Glutamatergic neuron (in vitro differentiated cells): ENCODE measurements around the gene FFAR1. TPM values are rescaled to one million over a fixed set of nuclear protein-coding genes. Genes with fewer than 3 reads are reported as not detected.

Experiments used
- DNase-seq: peaks from one replicate; pipeline ENCODE4 v3.0.0; 2022
- H3K27ac Mint-ChIP-seq: one replicate; pipeline ENCODE4 v1.8.0; 2020; ENCODE audit warnings: mild to moderate bottlenecking, mixed read lengths, inconsistent platforms; ENCODE audit not compliant: unreplicated experiment
- H3K27me3 Mint-ChIP-seq: one replicate; pipeline ENCODE4 v1.8.0; 2020; ENCODE audit warnings: mild to moderate bottlenecking, moderate library complexity, mixed read lengths, inconsistent platforms; ENCODE audit not compliant: unreplicated experiment
- H3K36me3 Mint-ChIP-seq: one replicate; pipeline ENCODE4 v1.8.0; 2020; ENCODE audit warnings: mild to moderate bottlenecking, mixed read lengths, inconsistent platforms; ENCODE audit not compliant: unreplicated experiment
- H3K4me1 Mint-ChIP-seq: one replicate; pipeline ENCODE4 v1.8.0; 2020; ENCODE audit warnings: mild to moderate bottlenecking, low read depth, mixed read lengths, inconsistent platforms; ENCODE audit not compliant: unreplicated experiment
- H3K4me3 Mint-ChIP-seq: one replicate; pipeline ENCODE4 v1.8.0; 2020; ENCODE audit warnings: mild to moderate bottlenecking, mixed read lengths, inconsistent platforms; ENCODE audit not compliant: unreplicated experiment
- H3K9me3 Mint-ChIP-seq: one replicate; pipeline ENCODE4 v1.8.0; 2020; ENCODE audit warnings: mild to moderate bottlenecking, moderate library complexity, mixed read lengths, inconsistent platforms; ENCODE audit not compliant: unreplicated experiment
- total RNA-seq: library from RNA; stranded (reverse); fragmentation: NEBNext Ultra II Directional; extraction: Animal tissue kit (Norgen Biotek cat#: 25700); gene quantifications from one replicate; pipeline ENCODE4 v1.2.1, GENCODE V29; 2021; ENCODE audit not compliant: unreplicated experiment
- TF ChIP-seq, protein P1 (sequence below): fragments of 200-600 bp; sonication (generic); IDR thresholded peaks from one replicate; pipeline ENCODE4 v1.5.0; 2021; ENCODE audit not compliant: partially characterized antibody, unreplicated experiment

The FFAR1 gene
- total RNA-seq, 1 donor from 2014 or later, result not detected

DNA sequence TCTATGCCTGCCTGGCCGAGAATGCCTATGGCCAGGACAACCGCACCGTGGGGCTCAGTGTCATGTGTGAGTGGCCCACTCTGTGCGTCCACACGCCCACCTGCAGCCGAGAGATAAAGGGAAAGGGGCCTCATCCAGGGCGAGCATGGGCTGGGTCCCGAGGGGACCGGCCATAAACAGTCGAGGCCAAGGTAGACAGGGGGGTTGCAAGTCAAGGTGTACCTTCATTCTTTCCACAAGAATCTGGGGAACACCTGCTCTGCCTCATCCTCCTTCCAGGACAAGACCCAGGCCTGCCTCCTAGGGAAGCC lies 47.4 kb upstream of the FFAR1 start:
- TF ChIP-seq, protein P1, sequence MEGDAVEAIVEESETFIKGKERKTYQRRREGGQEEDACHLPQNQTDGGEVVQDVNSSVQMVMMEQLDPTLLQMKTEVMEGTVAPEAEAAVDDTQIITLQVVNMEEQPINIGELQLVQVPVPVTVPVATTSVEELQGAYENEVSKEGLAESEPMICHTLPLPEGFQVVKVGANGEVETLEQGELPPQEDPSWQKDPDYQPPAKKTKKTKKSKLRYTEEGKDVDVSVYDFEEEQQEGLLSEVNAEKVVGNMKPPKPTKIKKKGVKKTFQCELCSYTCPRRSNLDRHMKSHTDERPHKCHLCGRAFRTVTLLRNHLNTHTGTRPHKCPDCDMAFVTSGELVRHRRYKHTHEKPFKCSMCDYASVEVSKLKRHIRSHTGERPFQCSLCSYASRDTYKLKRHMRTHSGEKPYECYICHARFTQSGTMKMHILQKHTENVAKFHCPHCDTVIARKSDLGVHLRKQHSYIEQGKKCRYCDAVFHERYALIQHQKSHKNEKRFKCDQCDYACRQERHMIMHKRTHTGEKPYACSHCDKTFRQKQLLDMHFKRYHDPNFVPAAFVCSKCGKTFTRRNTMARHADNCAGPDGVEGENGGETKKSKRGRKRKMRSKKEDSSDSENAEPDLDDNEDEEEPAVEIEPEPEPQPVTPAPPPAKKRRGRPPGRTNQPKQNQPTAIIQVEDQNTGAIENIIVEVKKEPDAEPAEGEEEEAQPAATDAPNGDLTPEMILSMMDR, result no peak
- H3K27me3 Mint-ChIP-seq, result peaks cover 2% of the 10 kb centered on the region
- H3K9me3 Mint-ChIP-seq, result peaks cover 4% of the 10 kb centered on the region
- H3K36me3 Mint-ChIP-seq, result peaks cover 4% of the 10 kb centered on the region
- H3K4me3 Mint-ChIP-seq, result no peak overlapping the region
- no peak for DNase-seq
- H3K4me1 Mint-ChIP-seq, result no peaks in the 10 kb centered on the region
- no peak overlapping the region for H3K27ac Mint-ChIP-seq

DNA sequence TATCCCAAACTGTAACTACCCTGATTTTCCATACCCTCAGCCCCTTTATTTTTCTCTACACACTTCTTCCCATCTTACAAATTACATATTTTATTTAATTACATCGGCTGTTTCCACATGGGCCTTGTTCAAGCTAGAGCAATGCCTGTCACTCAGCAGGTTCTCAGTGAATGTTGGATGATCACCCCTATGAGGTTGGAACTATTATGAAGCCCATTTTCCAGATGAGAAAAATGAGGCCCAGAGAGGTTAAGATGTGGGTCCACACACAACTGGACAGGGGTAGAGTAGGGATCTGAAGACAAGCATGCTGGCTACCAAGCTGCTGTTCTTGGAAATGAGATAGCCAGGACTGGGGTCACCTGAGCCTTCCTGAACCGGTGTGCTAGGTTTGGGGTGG lies 45.7 kb upstream of the FFAR1 start:
- peaks cover 4% of the 10 kb centered on the region for H3K36me3 Mint-ChIP-seq
- peaks cover 2% of the 10 kb centered on the region for H3K27me3 Mint-ChIP-seq
- TF ChIP-seq, protein P1, result no peak
- no peak for DNase-seq
- H3K27ac Mint-ChIP-seq, result no peak overlapping the region
- no peak overlapping the region for H3K4me3 Mint-ChIP-seq
- peaks cover 6% of the 10 kb centered on the region for H3K9me3 Mint-ChIP-seq
- H3K4me1 Mint-ChIP-seq, result no peaks in the 10 kb centered on the region

DNA sequence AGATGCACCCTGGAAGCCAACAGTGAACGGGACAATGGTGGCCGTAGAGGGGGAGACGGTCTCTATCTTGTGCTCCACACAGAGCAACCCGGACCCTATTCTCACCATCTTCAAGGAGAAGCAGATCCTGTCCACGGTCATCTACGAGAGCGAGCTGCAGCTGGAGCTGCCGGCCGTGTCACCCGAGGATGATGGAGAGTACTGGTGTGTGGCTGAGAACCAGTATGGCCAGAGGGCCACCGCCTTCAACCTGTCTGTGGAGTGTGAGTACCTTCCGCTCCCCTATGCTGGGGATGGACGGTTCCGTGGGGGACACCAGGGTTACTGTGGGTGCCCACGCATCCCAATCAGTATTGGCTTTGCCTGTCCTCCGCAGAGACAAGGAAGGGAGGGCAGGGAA lies 45.3 kb upstream of the FFAR1 start:
- Mint-ChIP-seq H3K27me3 (peaks cover 2% of the 10 kb centered on the region), H3K36me3 (peaks cover 4% of the 10 kb centered on the region), H3K9me3 (peaks cover 6% of the 10 kb centered on the region), H3K27ac (no peak overlapping the region), H3K4me1 (no peaks in the 10 kb centered on the region), H3K4me3 (no peak overlapping the region)
- TF ChIP-seq, protein P1, result no peak
- no peak for DNase-seq

DNA sequence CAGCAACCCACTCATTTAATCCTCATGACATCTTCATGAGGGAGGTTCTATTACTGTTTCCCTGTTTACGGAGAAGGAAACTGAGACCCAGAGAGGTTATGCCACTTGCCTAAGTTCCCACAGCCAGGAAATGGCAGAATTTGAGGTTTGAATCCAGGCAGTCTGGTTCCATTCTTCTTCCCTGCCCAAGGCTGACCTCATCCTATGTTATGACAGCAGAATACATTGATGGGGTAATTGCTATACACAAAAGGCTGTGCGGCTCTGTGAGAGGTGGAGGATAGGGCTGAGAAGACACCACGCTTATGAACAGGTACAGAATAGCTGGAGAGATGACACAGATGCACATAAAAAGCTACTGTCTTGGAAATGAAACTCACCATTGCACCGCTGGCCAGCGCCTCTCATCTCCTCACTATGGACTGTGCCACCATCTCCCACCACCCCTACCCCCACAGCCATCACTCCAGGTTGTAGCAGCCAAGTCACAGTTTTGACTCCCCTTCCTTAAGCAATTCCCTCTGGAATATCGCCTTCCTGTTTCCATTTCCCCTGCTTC lies 44.3 kb upstream of the FFAR1 start:
- H3K27ac Mint-ChIP-seq, result no peak overlapping the region
- H3K9me3 Mint-ChIP-seq, result peaks cover 6% of the 10 kb centered on the region
- H3K27me3 Mint-ChIP-seq, result peaks cover 2% of the 10 kb centered on the region
- H3K36me3 Mint-ChIP-seq, result peaks cover 4% of the 10 kb centered on the region
- DNase-seq, result no peak
- H3K4me3 Mint-ChIP-seq, result no peak overlapping the region
- TF ChIP-seq, protein P1, result no peak
- no peaks in the 10 kb centered on the region for H3K4me1 Mint-ChIP-seq

DNA sequence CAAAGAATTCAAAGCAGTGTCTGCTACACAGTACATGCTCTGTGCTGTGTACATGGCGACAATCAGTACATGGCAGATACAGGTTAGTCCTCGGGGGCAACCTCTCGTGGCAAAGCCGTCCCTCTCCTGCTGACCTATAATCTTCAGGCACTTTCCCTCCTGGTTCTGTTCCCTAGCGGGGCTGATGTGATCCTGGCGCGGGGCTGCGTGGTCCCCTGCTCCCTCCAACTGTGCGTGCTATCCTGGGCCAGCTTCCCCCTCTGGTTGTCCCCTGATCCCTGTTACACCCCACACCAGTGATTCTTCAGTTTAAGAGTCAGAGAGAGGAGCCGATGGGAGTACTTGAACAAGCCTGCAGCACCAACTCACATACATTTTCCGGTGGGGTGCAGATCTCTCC lies 43.7 kb upstream of the FFAR1 start:
- Mint-ChIP-seq H3K9me3 (peaks cover 6% of the 10 kb centered on the region), H3K27ac (no peak overlapping the region), H3K4me1 (no peaks in the 10 kb centered on the region), H3K4me3 (no peak overlapping the region), H3K27me3 (peaks cover 2% of the 10 kb centered on the region), H3K36me3 (peaks cover 4% of the 10 kb centered on the region)
- TF ChIP-seq, protein P1, result no peak
- no peak for DNase-seq
